GM08714 (cell line): ENCODE data around the gene ELMO1.

ENCODE experiments used
- H3K4me3 ChIP-seq: fragments of 200-500 bp; sonication (Bioruptor generic); 2 replicates; pipeline ENCODE4 v1.5.1; 2014; ENCODE audit warnings: mild to moderate bottlenecking, low read length, inconsistent platforms
- ZNF274 ChIP-seq: IDR thresholded peaks from 2 replicates; pipeline ENCODE4 v1.6.1; 2012; ENCODE audit warnings: mild to moderate bottlenecking, low read depth, low read length

The ELMO1 gene

GRCh38 chr7:37481722-37482288 is 33.1 kb upstream of the ELMO1 start:
- no peak for TF ChIP-seq ZNF274

DNA sequence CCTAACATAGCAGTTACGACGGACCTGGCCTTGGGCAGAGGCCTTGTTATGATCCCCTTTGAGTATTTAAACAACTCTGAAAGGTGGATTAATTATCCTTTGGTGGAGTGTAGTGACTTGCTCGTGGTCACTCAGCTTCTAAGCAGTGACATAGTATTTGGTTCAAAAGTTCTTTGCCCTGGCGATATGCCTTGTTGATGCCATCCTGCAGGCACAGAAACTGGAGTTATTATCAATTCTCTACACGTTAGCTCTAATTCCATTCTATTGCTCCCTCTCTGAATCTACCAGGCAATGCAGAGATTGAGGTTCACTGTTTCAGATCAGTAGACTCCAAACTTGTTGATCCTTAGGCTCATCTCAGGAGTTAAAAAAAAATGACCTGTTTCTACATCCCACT is 32.5 kb upstream of the ELMO1 start:
- H3K4me3 ChIP-seq, result no peak overlapping the region
- TF ChIP-seq ZNF274, result no peak

More at GRCh38 chr7:37481722-37482288, 33.1 kb upstream of the ELMO1 start:
- no peak overlapping the region for H3K4me3 ChIP-seq

- TF ChIP-seq ZNF274, result no peak
These were observed 31.7 kb upstream of the ELMO1 start for GRCh38 chr7:37480041-37481031.

GRCh38 chr7:37476881-37477450 is 28.3 kb upstream of the ELMO1 start:
- no peak overlapping the region for H3K4me3 ChIP-seq
- no peak for TF ChIP-seq ZNF274

More at GRCh38 chr7:37480041-37481031, 31.7 kb upstream of the ELMO1 start:
- no peak overlapping the region for H3K4me3 ChIP-seq

GRCh38 chr7:37476428-37476827 is 27.8 kb upstream of the ELMO1 start:
- no peak for TF ChIP-seq ZNF274
- no peak overlapping the region for H3K4me3 ChIP-seq

DNA sequence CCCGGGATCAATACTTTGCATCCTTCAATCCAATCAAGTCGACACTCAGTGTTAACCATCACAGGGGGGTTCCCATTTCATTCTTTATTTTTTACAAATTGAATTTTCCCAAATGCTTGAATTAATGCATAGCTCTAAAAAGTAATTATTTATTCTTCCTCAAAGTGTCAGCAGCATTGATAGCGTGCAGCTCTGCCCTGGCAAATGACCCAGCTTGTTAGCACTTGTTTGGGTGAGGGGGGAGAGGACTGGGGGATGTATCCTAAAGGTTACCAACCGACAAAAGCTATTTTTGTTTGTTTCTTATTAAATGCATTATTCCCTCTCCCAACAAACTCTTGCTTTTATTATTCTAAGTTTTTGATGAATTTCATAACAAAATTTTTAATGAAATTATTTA is 27.0 kb upstream of the ELMO1 start:
- no peak overlapping the region for H3K4me3 ChIP-seq
- no peak for TF ChIP-seq ZNF274

DNA sequence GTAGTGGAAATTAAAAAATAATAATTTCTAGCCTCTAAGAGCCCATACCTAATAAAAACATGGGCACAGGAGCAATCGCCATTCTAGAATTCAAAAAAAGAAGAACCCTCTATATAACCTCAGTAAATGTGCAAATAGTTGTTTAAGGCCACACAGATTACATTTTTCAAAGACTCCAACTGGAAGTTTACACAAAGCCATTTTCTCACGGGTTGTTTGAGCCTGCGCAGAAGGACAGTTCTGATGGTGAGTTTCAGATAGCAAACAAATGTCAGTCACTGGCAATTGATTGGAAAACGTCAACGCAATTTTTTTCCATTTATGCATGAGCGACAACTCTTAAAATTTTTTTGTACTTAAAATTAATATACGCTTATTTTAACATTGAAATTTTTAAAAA is 23.0 kb upstream of the ELMO1 start:
- H3K4me3 ChIP-seq, result no peak overlapping the region
- TF ChIP-seq ZNF274, result no peak

GRCh38 chr7:37467002-37467401 is 18.3 kb upstream of the ELMO1 start:
- TF ChIP-seq ZNF274, result no peak
- H3K4me3 ChIP-seq, result no peak overlapping the region

DNA sequence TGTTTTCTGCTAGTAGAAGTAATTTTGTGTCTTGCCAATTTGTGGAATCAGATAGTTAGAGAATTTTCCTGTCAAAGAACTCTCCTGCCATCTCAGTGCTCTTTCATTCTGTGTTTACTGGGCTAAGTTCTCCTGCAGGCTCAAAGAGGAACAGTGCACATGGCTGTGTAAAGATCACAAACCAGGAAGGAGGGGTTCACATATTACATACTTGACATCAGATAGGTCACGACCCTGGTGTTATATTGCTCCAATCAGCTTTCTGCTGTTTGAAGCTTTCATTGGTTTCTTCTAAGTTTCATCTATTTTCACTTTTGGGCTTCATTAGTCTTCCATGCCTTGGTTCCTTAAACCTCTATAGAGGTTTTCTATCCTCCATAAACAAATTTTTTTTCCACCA is 13.5 kb upstream of the ELMO1 start:
- no peak overlapping the region for H3K4me3 ChIP-seq
- no peak for TF ChIP-seq ZNF274

DNA sequence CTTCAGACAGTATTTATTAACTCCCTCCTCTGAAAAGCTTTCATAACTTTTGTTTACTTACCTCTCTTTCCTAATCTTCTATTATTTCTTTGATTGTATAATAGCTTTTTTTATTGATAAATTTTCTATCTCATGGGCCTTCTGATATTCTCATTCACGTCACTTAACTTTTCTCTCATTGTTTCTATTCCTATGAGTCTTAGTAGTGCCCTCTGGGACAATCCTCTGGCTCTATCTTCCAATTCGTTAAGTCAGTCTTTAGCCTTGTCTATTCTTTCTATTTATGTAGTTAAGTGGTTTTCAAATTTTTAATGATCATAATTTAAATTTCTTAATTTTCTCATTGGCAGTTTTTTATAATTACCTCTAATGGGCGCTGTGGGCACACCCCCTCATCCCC is 6.4 kb upstream of the ELMO1 start:
- no peak for TF ChIP-seq ZNF274
- H3K4me3 ChIP-seq, result no peak overlapping the region

DNA sequence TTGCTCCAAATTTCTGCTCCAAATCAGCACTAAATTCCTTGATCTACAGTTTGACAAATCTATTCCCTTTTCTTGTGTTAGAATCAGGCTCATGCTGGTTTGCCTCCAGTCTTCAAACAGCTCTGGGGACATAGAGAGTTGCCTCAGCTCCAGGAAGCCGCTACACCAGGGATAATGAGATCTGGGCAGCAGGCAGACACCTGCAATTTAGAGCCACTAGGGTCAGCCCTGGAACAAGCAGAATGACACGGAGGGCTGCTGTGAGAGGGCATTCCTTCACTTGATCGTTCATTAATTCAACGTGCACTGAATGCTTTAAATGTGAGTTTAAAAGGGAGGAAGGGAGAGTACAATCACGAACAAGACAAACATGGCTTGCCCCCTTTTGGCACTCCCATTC is 3.7 kb upstream of the ELMO1 start:
- no peak overlapping the region for H3K4me3 ChIP-seq
- no peak for TF ChIP-seq ZNF274

- no peak overlapping the region for H3K4me3 ChIP-seq
- TF ChIP-seq ZNF274, result no peak
These were observed 1.4 kb upstream of the ELMO1 start for GRCh38 chr7:37450035-37450434.

- no peak for TF ChIP-seq ZNF274
- H3K4me3 ChIP-seq, result peak overlapping the region; percentile 89
These were observed 957 bp upstream of the ELMO1 start for GRCh38 chr7:37449621-37450020.

GRCh38 chr7:37448011-37448635 is 541 bp downstream of the ELMO1 start:
- TF ChIP-seq ZNF274, result no peak
- peak overlapping the region; percentile 89 for H3K4me3 ChIP-seq
